ENCODE data around the gene MANSC1.

The MANSC1 gene

DNA sequence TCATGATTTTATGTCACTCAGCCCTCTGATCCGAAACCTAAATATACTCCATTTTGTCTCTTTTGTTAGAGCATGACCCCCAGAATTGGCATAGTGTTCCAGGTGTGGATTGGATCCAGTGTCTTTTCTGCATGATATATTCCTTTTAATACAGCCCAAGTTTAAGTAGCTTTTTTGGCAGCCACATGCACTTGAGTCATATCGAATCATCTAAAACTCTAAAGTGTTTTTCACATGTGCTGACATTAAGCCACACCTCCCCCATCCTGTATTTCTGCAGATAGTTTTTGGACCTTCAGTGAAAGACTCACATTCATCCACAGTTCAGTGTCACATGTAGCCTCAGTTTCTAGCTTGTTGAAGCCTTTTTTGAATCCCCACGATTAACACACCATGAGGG lies 37.5 kb upstream of the MANSC1 start:
- Histone ChIP-seq H3K27me3 (ENCODE audit: insufficient read depth, poor library complexity, severe bottlenecking) (no peaks in the 10 kb centered on the region), H3K4me3 (replicated peaks; ENCODE audit: insufficient read depth, low read length) (no peak overlapping the region), H3K27ac (replicated peaks) (no peak overlapping the region)
- TF ChIP-seq POLR2AphosphoS5 (IDR thresholded peaks at IDR 0.05; ENCODE audit: low read depth) (no peak), SPI1 (IDR thresholded peaks at IDR 0.05; ENCODE audit: borderline replicate concordance, low read depth) (no peak), GABPA (IDR thresholded peaks at IDR 0.05; ENCODE audit: low read depth) (no peak)
- TF ChIP-seq, protein P1, sequence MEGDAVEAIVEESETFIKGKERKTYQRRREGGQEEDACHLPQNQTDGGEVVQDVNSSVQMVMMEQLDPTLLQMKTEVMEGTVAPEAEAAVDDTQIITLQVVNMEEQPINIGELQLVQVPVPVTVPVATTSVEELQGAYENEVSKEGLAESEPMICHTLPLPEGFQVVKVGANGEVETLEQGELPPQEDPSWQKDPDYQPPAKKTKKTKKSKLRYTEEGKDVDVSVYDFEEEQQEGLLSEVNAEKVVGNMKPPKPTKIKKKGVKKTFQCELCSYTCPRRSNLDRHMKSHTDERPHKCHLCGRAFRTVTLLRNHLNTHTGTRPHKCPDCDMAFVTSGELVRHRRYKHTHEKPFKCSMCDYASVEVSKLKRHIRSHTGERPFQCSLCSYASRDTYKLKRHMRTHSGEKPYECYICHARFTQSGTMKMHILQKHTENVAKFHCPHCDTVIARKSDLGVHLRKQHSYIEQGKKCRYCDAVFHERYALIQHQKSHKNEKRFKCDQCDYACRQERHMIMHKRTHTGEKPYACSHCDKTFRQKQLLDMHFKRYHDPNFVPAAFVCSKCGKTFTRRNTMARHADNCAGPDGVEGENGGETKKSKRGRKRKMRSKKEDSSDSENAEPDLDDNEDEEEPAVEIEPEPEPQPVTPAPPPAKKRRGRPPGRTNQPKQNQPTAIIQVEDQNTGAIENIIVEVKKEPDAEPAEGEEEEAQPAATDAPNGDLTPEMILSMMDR (IDR thresholded peaks at IDR 0.05; ENCODE audit: insufficient read depth, low read length) = no peak
- TF ChIP-seq, protein P2, sequence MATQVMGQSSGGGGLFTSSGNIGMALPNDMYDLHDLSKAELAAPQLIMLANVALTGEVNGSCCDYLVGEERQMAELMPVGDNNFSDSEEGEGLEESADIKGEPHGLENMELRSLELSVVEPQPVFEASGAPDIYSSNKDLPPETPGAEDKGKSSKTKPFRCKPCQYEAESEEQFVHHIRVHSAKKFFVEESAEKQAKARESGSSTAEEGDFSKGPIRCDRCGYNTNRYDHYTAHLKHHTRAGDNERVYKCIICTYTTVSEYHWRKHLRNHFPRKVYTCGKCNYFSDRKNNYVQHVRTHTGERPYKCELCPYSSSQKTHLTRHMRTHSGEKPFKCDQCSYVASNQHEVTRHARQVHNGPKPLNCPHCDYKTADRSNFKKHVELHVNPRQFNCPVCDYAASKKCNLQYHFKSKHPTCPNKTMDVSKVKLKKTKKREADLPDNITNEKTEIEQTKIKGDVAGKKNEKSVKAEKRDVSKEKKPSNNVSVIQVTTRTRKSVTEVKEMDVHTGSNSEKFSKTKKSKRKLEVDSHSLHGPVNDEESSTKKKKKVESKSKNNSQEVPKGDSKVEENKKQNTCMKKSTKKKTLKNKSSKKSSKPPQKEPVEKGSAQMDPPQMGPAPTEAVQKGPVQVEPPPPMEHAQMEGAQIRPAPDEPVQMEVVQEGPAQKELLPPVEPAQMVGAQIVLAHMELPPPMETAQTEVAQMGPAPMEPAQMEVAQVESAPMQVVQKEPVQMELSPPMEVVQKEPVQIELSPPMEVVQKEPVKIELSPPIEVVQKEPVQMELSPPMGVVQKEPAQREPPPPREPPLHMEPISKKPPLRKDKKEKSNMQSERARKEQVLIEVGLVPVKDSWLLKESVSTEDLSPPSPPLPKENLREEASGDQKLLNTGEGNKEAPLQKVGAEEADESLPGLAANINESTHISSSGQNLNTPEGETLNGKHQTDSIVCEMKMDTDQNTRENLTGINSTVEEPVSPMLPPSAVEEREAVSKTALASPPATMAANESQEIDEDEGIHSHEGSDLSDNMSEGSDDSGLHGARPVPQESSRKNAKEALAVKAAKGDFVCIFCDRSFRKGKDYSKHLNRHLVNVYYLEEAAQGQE (IDR thresholded peaks at IDR 0.05; ENCODE audit: insufficient replicate concordance, low read depth) = no peak
- DNase-seq (ENCODE audit: low read depth in 1 of 2, low spot score in 1 of 2) = no peak

DNA sequence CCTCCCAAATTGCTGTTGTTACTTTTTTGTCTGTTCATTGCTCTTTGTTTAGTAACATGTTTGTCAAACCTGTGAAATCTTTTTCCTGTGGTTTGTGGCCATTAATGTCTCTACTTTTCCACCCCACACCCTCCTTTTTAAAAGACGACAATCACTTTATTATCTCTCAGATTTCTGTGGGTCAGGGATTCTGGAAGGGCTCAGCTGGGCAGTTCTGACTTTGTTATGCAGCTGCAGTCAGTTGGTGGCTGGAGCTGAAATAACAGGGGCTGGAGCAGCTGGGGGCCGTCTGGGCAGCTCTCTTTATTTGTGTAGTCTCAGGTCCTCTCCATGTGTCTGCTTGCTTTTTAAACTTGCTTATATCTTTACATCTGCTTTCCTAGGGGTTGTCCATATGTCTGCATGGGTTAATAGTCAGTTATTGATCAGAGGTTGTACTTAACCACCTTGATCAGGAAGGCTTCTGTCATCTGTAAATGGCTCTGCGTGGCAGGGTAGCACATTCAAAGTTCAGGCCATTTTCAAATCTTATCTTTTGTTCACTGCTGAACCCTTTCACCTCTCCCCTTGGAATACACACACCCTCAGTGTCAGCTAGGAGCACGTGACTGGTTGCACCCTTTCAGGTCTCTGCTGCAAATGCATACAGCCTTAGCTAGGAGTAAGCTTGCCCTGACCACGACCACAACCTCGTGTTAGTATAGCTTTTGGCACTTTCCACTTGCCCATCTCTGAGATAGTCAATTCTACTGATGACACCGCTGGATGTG lies 34.7 kb upstream of the MANSC1 start:
- no peak overlapping the region for H3K4me3 ChIP-seq (replicated peaks; ENCODE audit: insufficient read depth, low read length)
- DNase-seq (ENCODE audit: low read depth in 1 of 2, low spot score in 1 of 2) = peak in 1 of 2 experiments; percentile 38
- no peak for TF ChIP-seq POLR2AphosphoS5 (IDR thresholded peaks at IDR 0.05; ENCODE audit: low read depth)
- TF ChIP-seq, protein P1 (IDR thresholded peaks at IDR 0.05; ENCODE audit: insufficient read depth, low read length) = no peak
- TF ChIP-seq GABPA (IDR thresholded peaks at IDR 0.05; ENCODE audit: low read depth) = no peak
- TF ChIP-seq, protein P2 (IDR thresholded peaks at IDR 0.05; ENCODE audit: insufficient replicate concordance, low read depth) = no peak
- no peak for TF ChIP-seq SPI1 (IDR thresholded peaks at IDR 0.05; ENCODE audit: borderline replicate concordance, low read depth)
- H3K27me3 ChIP-seq (ENCODE audit: insufficient read depth, poor library complexity, severe bottlenecking) = no peaks in the 10 kb centered on the region
- H3K27ac ChIP-seq (replicated peaks) = no peak overlapping the region

DNA sequence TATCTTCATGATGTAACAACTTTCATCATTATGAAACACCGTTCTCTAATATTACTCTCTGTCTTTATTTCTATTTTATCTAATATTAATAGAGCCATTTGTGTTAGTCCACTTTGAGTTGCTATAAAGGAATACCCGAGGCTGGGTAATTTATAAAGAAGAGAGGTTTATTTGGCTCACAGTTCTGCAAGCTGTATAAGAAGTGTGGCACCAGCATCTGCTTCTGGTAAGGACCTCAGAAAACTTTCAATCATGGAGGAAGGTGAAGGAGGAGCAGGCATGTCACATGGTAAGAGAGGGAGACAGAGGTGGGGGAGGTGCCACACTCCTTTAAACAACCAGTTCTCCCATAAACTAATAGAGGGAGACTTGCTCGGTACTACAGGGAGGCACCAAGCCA lies 31.9 kb upstream of the MANSC1 start:
- no peak for DNase-seq (ENCODE audit: low read depth in 1 of 2, low spot score in 1 of 2)
- TF ChIP-seq, protein P1 (IDR thresholded peaks at IDR 0.05; ENCODE audit: insufficient read depth, low read length) = no peak
- TF ChIP-seq POLR2AphosphoS5 (IDR thresholded peaks at IDR 0.05; ENCODE audit: low read depth) = no peak
- no peak for TF ChIP-seq GABPA (IDR thresholded peaks at IDR 0.05; ENCODE audit: low read depth)
- TF ChIP-seq, protein P2 (IDR thresholded peaks at IDR 0.05; ENCODE audit: insufficient replicate concordance, low read depth) = no peak
- TF ChIP-seq SPI1 (IDR thresholded peaks at IDR 0.05; ENCODE audit: borderline replicate concordance, low read depth) = no peak
- no peak overlapping the region for H3K4me3 ChIP-seq (replicated peaks; ENCODE audit: insufficient read depth, low read length)
- no peaks in the 10 kb centered on the region for H3K27me3 ChIP-seq (ENCODE audit: insufficient read depth, poor library complexity, severe bottlenecking)
- no peak overlapping the region for H3K27ac ChIP-seq (replicated peaks)
